GM21526 (cell line): ENCODE measurements around the gene CRACR2A.
A peak's percentile ranks its signal among the peaks of the same experiment; 100 is the strongest.

ENCODE experiments used
- ATAC-seq: cut with Tn5 transposase; IDR thresholded peaks from one replicate; pipeline ENCODE4 v1.9.1; 2021; ENCODE audit warnings: moderate library complexity; ENCODE audit not compliant: unreplicated experiment, low FRiP score

CRACR2A gene

GRCh38 chr12:3752096-3752709 lies 706 bp downstream of the CRACR2A start:
- ATAC-seq: peak; percentile 68

GRCh38 chr12:3751151-3752095 lies 1.5 kb downstream of the CRACR2A start:
- no peak for ATAC-seq

- no peak for ATAC-seq
Measured at GRCh38 chr12:3750616-3751015, 2.3 kb downstream of the CRACR2A start.

GRCh38 chr12:3748620-3749019 lies 4.3 kb downstream of the CRACR2A start:
- ATAC-seq: no peak

- no peak for ATAC-seq
Measured at GRCh38 chr12:3747976-3748619, 4.8 kb downstream of the CRACR2A start.

- ATAC-seq: no peak
Measured at GRCh38 chr12:3747543-3747942, 5.4 kb downstream of the CRACR2A start.

GRCh38 chr12:3746758-3747157 lies 6.2 kb downstream of the CRACR2A start:
- no peak for ATAC-seq

- no peak for ATAC-seq
Measured at GRCh38 chr12:3745152-3745551, 7.8 kb downstream of the CRACR2A start.

- ATAC-seq: no peak
Measured at GRCh38 chr12:3744229-3744901, 8.5 kb downstream of the CRACR2A start.

GRCh38 chr12:3743803-3744202 lies 9.1 kb downstream of the CRACR2A start:
- ATAC-seq: no peak

GRCh38 chr12:3741882-3742672 lies 10.8 kb downstream of the CRACR2A start:
- ATAC-seq: no peak

GRCh38 chr12:3740480-3741231 lies 12.3 kb downstream of the CRACR2A start:
- no peak for ATAC-seq

- ATAC-seq: no peak
Measured at GRCh38 chr12:3735432-3735831, 17.5 kb downstream of the CRACR2A start.

GRCh38 chr12:3732901-3733300 lies 20.0 kb downstream of the CRACR2A start:
- no peak for ATAC-seq

GRCh38 chr12:3730111-3730510 lies 22.8 kb downstream of the CRACR2A start:
- no peak for ATAC-seq

GRCh38 chr12:3728686-3729085 lies 24.2 kb downstream of the CRACR2A start:
- ATAC-seq: no peak

GRCh38 chr12:3727877-3728632 lies 24.9 kb downstream of the CRACR2A start:
- peak; percentile 90 for ATAC-seq

- no peak for ATAC-seq
Measured at GRCh38 chr12:3727354-3727753, 25.6 kb downstream of the CRACR2A start.

GRCh38 chr12:3726456-3726855 lies 26.5 kb downstream of the CRACR2A start:
- no peak for ATAC-seq
